Activated CD8-positive, alpha-beta memory T cell treated with anti-CD3 and anti-CD28 coated beads, Interleukin-2, amount 50 U/mL, for 4 hours (primary cell): Measurements from ENCODE around the gene SZRD1.

Experiments
- DNase-seq: peaks from one replicate; pipeline ENCODE4 v3.0.0-alpha.2; 2020

Gene SZRD1

DNA sequence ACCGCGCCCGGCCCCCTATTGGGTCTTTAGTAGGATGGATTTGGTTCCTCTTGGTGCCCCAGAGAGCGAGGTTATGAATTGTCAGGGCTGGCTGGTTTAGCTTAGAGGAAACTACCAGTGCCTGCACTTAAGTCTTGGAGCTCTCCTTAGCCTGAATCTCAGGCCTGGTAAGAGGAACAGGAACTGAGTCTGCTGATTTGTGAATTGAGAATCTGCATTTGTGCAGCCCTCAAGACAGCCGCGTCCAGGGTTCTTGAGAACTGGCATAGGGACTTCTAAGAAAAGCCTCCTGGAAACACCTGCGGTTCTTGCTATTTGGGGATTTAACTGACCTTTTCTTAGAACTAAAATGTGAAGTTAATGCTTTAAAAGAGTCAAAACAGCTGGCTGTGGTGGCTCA is 75.2 kb downstream of the SZRD1 start:
- DNase-seq, result no peak

GRCh38 chr1:16442941-16443340 is 75.9 kb downstream of the SZRD1 start:
- DNase-seq, result no peak

DNA sequence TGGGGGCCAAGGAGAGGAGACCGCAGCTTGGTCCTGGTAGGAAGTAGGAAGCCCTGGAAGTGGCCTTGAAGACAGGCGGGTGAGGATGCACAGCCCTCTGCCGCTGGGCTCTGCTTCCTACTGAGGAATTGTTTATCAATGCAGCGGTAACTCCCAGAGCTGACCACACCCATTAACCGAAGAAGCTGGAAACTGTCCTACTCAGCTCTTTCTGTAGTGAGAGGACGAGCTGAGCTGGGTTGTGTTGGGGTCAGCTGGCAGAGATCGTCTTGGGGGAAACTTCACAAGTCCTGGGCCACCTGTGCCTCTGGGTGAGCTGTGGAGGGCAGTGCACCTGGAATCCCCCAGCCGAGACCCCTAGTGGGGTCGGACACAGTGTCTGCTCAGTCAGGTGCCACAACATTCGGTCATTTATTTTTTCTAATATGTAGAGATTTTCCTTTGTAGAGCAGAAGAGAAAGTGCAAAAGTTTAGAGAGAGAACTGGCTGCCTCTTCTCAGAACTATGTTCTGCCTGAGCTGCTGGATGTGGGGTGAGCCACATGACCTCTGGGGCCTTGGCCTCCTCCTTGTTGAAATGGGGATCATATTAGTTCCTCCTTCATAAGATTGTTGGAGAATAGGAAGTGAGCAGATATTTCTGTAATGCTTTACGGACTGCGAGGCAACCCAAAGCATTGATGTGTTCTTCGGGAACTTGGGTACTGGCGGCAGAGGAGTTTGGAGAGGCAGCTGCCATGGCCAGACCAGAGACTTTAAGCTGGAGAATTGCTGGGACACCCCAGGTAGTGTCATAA is 77.1 kb downstream of the SZRD1 start:
- no peak for DNase-seq

DNA sequence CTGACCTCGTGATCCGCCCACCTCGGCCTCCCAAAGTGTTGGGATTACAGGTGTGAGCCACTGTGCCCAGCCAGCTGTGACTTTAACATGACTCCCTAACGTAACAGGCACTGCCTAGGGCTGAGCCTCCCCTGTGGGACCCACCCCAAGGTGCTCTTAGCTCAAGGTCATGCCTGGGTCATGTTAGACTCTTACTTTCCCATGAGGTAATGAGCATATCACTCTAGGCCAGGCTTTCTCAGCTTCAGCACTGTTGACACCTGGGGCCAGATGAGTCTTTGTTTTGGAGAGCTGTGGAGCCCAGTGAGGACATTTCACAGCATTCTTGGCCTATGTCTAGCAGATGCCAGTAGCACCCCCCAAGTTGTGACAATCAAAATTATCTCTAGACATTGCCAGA is 78.0 kb downstream of the SZRD1 start:
- no peak for DNase-seq

DNA sequence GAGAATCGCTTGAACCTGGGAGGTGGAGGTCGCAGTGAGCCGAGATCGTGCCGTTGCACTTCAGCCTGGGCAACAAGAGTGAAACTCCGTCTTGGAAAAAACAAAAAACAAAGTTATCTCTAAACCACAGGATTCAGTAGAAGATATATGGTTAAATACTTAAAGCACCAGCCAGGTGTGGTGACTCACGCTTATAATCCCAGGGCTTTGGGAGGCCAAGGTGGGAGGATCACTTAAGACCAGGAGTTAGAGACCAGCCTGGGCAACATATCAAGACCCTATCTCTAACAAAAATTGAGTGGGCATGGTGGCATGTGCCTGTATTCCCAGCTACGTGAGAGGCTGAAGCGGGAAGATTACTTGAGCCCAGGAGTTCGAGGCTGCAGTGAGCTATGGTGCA is 79.1 kb downstream of the SZRD1 start:
- DNase-seq, result no peak

- DNase-seq, result no peak
Observed at GRCh38 chr1:16447641-16448040, 80.6 kb downstream of the SZRD1 start.
